Peyer's patch (tissue), 4 donors: ENCODE data around the gene DRD3. TPM values are rescaled to one million over a fixed set of nuclear protein-coding genes. Genes with fewer than 3 reads are reported as not detected.

Source experiments
- DNase-seq, 3 donors: peaks; one replicate each; pipeline ENCODE4 v3.0.0-alpha.2; 2017 to 2019
- H3K27ac ChIP-seq, 4 donors: fragments of 200-600 bp; sonication (generic); one replicate each; pipeline ENCODE4 v1.5.1; 2016 to 2019
- H3K27me3 ChIP-seq, 2 donors: fragments of 200-600 bp; sonication (generic); one replicate each; pipeline ENCODE4 v1.5.1; 2019
- H3K36me3 ChIP-seq, 3 donors: fragments of 200-600 bp; sonication (generic); one replicate each; pipeline ENCODE4 v1.5.1; 2016 to 2019
- H3K4me1 ChIP-seq, 4 donors: fragments of 200-600 bp; sonication (generic); one replicate each; pipeline ENCODE4 v1.5.1; 2016 to 2019
- H3K4me3 ChIP-seq, 4 donors: fragments of 200-600 bp; sonication (generic); 1 replicate in 3 of 4; 2 replicates in 1 of 4; pipeline ENCODE4 v1.5.1; 2016 to 2019; ENCODE audit warnings: mild to moderate bottlenecking in 1 of 4
- H3K9me3 ChIP-seq, 4 donors: fragments of 200-600 bp; sonication (generic); one replicate each; pipeline ENCODE4 v1.5.1; 2016 to 2019; ENCODE audit warnings: mild to moderate bottlenecking in 1 of 4
- POLR2A ChIP-seq, 2 donors: fragments of 450-650 bp; IDR thresholded peaks; one replicate each; pipeline ENCODE4 v1.5.1; 2017; ENCODE audit warnings: antibody characterized with exemption in 2 of 2, mild to moderate bottlenecking in 2 of 2, moderate library complexity in 2 of 2
- total RNA-seq, 4 donors: library from RNA; depleted of rRNA; stranded (reverse); fragments of >200 nt; gene quantifications; one replicate each; pipeline ENCODE4 v1.1.0, GENCODE V29; 2016
- TF ChIP-seq, protein P1 (sequence below), 6 experiments: fragments of 450-650 bp in 4 of 6; fragments of 200-600 bp in 2 of 6; sonication (generic) in 1 of 6; IDR thresholded peaks; one replicate each; pipeline ENCODE4 v1.5.1; 2017 to 2019; ENCODE audit warnings: antibody characterized with exemption in 6 of 6, mild to moderate bottlenecking in 3 of 6, moderate library complexity in 1 of 6

The DRD3 gene
- total RNA-seq, 4 donors from 2014 or later, result not detected

GRCh38 chr3:114089675-114090074 is 89.2 kb downstream of the DRD3 start:
- Histone ChIP-seq H3K36me3 (peaks cover 0 to 29% (median 0%) of the 10 kb centered on the region in 3 donors), H3K4me3 (no peak overlapping the region), H3K9me3 (no peaks in the 10 kb centered on the region), H3K27me3 (no peaks in the 10 kb centered on the region), H3K27ac (no peak overlapping the region), H3K4me1 (no peaks in the 10 kb centered on the region)
- TF ChIP-seq POLR2A (IDR thresholded peaks at IDR 0.05), result no peak
- no peak for DNase-seq

- H3K27me3 ChIP-seq, result no peaks in the 10 kb centered on the region
- peaks cover 0 to 56% (median 0%) of the 10 kb centered on the region in 3 donors for H3K36me3 ChIP-seq
- no peak overlapping the region for H3K4me3 ChIP-seq
These were observed 92.5 kb downstream of the DRD3 start for GRCh38 chr3:114086356-114086755.

GRCh38 chr3:114083112-114083511 is 95.7 kb downstream of the DRD3 start:
- DNase-seq, result no peak
- no peaks in the 10 kb centered on the region for H3K9me3 ChIP-seq
- TF ChIP-seq, protein P1, sequence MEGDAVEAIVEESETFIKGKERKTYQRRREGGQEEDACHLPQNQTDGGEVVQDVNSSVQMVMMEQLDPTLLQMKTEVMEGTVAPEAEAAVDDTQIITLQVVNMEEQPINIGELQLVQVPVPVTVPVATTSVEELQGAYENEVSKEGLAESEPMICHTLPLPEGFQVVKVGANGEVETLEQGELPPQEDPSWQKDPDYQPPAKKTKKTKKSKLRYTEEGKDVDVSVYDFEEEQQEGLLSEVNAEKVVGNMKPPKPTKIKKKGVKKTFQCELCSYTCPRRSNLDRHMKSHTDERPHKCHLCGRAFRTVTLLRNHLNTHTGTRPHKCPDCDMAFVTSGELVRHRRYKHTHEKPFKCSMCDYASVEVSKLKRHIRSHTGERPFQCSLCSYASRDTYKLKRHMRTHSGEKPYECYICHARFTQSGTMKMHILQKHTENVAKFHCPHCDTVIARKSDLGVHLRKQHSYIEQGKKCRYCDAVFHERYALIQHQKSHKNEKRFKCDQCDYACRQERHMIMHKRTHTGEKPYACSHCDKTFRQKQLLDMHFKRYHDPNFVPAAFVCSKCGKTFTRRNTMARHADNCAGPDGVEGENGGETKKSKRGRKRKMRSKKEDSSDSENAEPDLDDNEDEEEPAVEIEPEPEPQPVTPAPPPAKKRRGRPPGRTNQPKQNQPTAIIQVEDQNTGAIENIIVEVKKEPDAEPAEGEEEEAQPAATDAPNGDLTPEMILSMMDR (IDR thresholded peaks at IDR 0.05), result no peak
- no peak for TF ChIP-seq POLR2A (IDR thresholded peaks at IDR 0.05)
- H3K27me3 ChIP-seq, result no peaks in the 10 kb centered on the region
- no peak overlapping the region for H3K27ac ChIP-seq
- H3K4me3 ChIP-seq, result no peak overlapping the region
- H3K4me1 ChIP-seq, result no peaks in the 10 kb centered on the region
- H3K36me3 ChIP-seq, result peaks cover 0 to 81% (median 0%) of the 10 kb centered on the region in 3 donors

More at GRCh38 chr3:114086356-114086755, 92.5 kb downstream of the DRD3 start:
- Histone ChIP-seq H3K4me1 (no peaks in the 10 kb centered on the region), H3K27ac (no peak overlapping the region), H3K9me3 (no peaks in the 10 kb centered on the region)
- DNase-seq, result no peak
- TF ChIP-seq, protein P1 (IDR thresholded peaks at IDR 0.05), result no peak
- no peak for TF ChIP-seq POLR2A (IDR thresholded peaks at IDR 0.05)

GRCh38 chr3:114081037-114081436 is 97.8 kb downstream of the DRD3 start:
- Histone ChIP-seq H3K4me3 (no peak overlapping the region), H3K36me3 (peaks cover 0 to 86% (median 0%) of the 10 kb centered on the region in 3 donors), H3K27me3 (no peaks in the 10 kb centered on the region), H3K27ac (no peak overlapping the region), H3K4me1 (no peaks in the 10 kb centered on the region), H3K9me3 (no peaks in the 10 kb centered on the region)
- no peak for DNase-seq
- TF ChIP-seq, protein P1 (IDR thresholded peaks at IDR 0.05), result no peak
- TF ChIP-seq POLR2A (IDR thresholded peaks at IDR 0.05), result no peak

GRCh38 chr3:114080201-114080600 is 98.7 kb downstream of the DRD3 start:
- Histone ChIP-seq H3K4me3 (no peak overlapping the region), H3K9me3 (no peaks in the 10 kb centered on the region), H3K27ac (no peak overlapping the region), H3K4me1 (no peaks in the 10 kb centered on the region), H3K27me3 (no peaks in the 10 kb centered on the region), H3K36me3 (peaks cover 0 to 85% (median 0%) of the 10 kb centered on the region in 3 donors)
- DNase-seq, result no peak
- TF ChIP-seq, protein P1 (IDR thresholded peaks at IDR 0.05), result no peak
- no peak for TF ChIP-seq POLR2A (IDR thresholded peaks at IDR 0.05)

- H3K27me3 ChIP-seq, result no peaks in the 10 kb centered on the region
- H3K27ac ChIP-seq, result no peak overlapping the region
- no peak for TF ChIP-seq POLR2A (IDR thresholded peaks at IDR 0.05)
- TF ChIP-seq, protein P1 (IDR thresholded peaks at IDR 0.05), result no peak
- no peak overlapping the region for H3K4me3 ChIP-seq
- no peaks in the 10 kb centered on the region for H3K9me3 ChIP-seq
- DNase-seq, result no peak
- H3K36me3 ChIP-seq, result peaks cover 0 to 84% (median 0%) of the 10 kb centered on the region in 3 donors
- no peaks in the 10 kb centered on the region for H3K4me1 ChIP-seq
These were observed 99.1 kb downstream of the DRD3 start for GRCh38 chr3:114079761-114080160.
